ENCODE measurements around the gene CDK6.

CDK6 gene

DNA sequence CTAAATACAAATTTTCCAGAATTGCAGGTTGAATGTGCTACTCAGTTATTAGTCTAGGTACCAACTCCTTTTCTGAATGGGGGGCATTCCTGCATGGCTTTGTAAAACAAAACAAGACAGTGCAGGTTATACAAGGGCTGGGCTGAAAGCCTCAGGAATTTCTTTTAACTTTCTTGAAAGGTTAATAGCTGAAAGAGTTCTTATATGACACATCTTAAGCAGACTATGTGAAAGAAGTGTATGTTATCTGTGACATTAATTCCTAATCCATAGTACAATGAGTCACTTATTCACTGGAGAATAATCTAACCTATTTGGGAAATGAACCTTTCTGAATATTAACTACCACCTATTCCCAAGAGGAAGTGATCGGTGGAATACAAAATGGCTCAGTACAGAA, 130.5 kb downstream of the CDK6 start:
- DNase-seq, result no peak

DNA sequence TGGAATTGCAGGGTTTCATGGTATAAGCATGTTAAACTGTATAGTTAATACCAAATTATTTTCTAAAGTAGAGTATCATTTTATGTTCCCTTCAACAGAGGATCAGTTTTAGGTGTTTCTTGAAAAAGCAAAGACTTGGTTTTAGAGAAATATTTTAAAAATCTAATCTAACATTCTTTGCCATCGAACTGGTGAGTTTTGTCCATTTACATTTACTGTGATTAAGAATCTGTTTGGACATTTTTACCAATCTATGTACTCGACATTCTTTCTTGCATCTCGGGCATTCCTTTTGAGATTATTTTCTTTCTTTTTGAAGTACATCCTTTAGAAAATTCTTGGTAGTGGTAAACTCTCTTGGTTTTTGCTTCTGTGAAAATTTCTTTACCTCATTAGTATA, 131.5 kb downstream of the CDK6 start:
- no peak for DNase-seq

DNA sequence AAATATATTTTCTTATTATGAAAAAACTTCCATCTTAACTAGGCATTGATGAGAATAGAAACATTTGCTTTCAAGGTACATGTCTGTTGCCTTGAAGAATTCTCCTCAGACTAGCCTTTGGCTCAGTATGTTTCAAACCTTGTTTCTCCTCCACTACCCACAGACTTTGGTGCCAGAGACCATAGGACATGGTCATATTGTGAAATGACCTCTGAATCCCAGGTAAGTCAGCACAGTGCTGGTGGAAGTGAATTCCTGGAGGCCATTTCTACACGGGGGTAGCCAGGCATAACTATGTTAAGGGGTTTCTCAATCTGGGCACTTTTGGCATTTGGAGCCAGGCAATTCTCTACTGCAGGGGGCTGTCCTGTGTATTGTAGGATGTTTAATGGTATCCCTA, 133.8 kb downstream of the CDK6 start:
- no peak for DNase-seq

DNA sequence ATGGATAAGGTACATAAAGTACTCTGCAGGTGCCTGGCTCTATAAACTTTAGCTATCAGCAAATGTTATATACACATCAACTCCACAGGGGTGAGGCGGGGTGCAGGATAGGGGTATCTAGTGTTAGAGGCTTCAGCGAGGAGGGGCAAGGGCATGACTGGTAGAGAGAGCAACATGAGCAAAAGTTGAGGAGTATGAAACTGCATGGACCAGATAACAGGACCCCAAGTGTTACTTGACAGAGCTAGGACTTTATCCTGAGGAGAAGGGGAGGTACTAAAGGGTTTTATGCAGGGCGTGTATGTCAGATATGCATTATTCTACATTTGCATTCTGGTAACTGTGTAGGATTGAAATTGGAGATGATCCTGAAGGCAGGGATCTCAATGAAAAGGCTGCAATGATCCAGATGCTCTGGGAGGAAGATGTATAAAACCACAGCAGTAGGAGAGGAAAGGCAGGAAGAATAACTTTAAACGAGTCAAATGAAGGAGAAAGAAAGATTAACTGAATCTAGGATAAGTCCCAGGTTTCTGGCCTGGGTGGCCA, 136.3 kb downstream of the CDK6 start:
- DNase-seq, result no peak

DNA sequence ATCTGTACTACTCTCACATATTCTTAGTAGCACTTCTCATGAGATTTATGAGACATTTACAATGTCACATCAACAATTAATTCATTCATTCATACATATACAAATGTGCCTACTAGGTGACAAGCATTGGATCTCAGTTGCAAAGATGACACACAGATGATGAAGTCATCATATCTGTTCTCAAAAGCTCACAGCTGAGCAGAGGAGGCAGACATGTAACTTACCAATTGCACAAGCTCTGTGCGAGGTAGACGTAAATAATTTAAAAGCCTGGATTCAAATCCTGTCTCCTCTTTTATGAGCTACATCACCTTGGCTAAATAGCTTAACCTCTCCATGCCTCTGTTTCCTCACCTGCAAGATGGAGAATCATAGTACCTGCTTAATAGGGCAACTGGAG, 136.8 kb downstream of the CDK6 start:
- DNase-seq, result no peak

DNA sequence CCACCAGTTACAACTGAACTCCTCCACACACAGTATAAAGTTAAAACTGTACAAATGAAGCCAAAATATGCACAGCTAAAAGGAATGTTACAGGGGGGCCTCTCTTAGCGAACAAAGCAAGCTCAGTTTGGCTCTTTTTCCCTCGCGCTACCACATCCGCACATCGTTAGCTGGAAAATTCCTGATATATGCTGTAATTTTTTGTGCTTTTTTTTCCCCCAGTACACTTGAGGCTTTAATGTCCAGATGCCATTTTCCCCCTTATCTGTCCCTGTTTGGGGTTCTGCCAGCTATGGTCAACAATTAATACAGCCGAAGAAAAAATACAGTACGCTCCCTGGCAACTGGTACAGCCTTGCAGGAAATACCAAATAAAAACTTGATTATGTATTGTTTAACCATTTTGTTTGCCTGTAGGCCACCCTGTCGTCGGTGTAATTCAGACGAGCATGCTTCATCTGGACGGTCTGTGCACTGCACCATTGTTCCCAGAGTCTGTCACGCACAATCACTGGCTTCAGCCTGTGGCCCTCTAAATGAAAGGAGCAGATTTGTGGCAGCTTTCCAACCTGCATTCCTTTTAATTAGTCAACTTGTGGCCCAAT, 138.0 kb downstream of the CDK6 start:
- no peak for DNase-seq

DNA sequence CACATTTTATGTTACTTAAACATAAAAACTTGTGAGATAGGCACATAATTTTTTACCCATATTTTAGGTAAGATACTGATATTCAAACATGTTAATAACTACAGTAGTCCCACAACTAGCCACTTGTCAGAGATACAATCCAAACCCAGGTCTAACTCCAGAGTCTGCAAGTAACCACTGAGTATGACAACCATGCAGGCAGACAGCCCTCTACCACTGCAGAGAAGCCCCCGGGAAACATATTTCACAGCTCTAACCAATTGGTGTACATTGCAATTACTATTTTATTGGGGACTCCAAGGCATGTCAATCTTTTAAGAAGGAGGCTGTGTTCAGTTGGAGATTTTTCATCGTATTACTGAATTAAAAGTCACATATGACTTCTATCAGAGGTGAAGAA, 139.0 kb downstream of the CDK6 start:
- no peak for DNase-seq

DNA sequence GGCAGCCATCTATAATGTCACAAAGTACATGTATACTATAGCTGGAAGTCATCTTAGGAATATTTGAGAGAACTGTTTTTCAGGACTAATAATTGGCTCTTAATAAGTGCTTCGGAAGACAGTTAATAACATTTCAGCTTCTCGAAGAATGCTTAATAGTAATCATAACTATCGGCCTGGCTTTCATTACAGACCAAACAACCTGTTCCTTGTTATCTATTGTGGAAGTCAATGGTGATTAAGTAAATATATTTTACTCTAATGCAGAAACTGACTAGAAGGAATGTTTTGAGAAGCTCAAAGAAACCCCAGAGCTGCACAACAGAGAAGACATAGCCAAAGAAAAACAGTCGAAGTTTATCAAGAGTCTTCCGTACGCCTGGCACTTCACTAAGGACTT, 139.4 kb downstream of the CDK6 start:
- no peak for DNase-seq

DNA sequence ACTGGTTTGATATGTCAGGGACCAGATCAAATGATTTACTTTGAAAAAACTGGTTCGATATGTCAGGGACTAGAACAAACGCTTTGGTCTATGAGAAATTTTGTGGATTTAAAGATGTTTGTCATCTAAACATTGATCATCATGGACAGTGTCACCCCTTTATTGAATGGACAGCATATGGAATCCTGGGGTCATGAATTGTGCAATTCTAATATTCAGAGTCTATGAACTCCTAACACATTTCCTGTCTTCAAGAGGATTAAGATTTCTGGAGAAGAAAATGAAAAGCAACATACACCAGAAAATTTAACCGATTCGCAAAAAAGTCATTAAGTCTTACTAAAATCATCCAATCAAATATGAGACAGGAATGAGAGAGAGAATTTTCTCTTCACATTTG, 139.8 kb downstream of the CDK6 start:
- no peak for DNase-seq

DNA sequence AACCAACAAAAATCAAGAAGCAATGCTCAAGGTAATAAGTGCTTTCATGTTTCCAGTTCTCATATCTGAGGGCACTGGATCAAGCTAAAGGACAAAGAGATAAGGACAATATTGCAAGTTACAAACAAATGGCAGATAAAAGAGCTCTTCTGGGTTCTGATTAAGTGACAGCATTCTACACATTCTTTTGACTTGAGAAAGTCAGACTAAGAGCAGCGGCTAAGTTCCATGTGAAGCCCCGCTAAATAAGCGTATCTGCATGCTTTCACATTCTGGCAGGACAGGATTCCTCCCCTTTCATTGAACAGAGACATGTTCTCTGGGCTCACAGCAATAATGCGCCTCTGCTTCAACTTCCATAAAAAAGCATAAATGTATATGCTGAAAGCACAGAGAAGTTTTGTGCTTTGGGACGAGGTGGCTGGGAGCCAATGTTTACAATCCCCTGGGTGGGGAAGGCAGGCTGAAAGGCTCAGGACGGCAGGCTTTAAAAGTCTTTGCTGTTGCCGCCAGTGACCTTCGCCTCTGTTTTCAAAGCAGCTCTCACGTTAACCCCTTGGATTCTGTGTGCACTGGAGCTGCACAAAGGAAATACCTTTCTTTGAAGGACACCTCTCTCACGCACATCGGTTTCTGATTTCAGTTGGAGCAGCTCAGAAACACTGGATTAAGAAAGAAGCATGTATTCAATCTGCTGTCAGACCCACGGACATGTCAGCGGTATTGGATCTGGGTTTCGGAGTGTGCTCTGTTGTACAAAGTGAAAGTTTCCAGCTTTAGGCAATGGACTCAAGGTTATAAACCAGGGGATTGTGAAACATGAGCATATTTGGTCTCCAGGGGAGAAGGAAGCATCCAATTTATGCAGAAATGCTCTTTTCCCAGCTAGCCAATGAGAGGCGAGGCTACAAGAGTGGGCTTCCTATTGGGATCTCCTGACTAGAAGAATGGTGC, 140.8 kb downstream of the CDK6 start:
- DNase-seq, result no peak

DNA sequence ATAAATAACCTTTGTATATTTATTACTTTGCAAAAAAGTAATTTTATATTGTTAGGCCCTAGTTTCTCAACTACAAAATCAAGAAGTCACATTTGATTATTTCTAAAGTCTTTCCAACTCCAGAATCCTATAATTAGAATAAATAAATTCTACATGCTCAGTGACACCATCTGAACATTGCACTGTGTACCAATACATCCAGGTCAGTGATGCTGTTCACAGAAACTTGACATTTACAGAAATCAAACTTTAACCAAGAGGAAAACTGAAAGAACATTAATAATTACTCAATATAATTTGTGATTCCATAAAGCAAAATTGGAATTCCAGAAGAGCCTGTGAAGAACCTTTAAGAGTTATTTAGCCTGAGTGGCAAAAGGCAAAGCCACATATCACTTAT, 142.2 kb downstream of the CDK6 start:
- no peak for DNase-seq

DNA sequence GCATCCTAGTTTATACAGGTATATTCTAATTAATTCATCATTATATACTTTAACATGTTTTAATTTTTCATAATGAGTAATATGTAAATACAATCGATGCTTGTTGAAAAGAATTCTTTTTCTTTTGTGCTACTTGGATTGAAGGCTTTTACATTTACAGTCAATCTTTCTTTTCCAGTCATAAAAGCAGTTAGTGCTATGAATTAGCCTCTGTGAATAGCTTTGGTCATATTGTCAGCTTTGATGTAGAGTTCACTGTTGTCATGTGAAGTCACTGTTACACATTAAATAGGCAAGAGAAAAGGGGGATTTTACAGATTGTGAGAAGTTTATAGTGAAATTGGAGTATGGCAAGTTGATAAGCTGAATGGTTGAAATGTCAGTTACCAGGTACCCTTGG, 142.9 kb downstream of the CDK6 start:
- no peak for DNase-seq

DNA sequence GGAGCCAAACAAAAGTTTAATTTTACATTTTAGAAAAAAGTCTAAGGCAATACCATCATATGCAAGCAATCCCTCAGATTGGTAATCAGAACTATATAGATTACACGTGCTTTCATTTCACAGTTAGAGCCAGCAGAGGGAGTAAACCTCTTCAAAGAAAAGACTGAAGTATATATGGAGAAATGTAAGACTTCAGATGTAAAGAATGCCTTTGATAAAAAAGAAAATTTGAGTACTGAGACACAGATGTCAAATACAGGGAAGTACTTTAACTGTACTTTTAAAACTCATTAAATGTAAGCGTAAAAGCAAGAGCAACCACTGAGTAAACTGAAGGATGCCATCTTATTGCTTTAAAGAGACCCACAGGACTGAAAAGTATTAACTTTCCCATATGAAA, 144.8 kb downstream of the CDK6 start:
- DNase-seq, result no peak

DNA sequence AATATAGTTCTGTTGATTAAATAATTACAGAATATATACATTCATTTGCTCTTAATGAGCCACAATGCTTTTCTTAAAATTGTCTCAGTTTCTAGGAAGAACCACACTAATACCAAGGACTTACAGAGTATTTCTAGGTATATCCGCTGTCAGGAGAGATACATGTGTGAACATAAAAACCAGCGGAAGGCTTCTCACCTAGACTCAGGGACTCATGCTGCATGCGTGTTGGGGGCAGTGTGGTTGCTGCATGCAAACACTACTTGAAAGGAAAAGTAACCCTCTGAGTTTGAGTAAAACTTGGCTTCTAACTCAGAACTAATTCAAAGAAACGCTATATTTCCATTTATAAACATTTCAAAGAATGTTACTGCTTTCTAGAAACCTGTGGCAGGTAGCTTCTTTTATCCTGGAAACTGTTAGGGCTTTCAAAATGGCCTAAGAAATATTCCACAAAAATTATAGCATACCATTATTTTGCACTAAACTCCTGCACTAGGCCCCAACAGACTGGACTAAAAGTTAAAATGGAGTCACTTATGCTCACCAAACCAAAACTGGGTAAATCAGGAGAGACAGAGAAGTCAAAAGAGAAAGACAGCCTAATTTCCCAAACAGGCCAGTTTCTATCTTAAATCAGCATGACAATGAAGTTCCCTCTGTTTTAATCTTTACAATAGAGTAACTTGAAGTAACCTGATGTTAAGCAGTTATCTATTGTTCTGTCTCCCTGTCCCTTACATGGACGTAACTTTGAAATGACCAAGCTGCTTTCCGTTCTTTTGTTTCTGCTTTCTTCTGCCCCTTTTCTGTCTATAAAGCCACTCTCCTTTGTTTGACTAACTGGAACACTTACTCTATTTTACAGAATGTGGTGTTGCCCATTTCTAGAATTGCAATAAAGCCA, 151.0 kb downstream of the CDK6 start:
- DNase-seq, result peak; percentile 72

DNA sequence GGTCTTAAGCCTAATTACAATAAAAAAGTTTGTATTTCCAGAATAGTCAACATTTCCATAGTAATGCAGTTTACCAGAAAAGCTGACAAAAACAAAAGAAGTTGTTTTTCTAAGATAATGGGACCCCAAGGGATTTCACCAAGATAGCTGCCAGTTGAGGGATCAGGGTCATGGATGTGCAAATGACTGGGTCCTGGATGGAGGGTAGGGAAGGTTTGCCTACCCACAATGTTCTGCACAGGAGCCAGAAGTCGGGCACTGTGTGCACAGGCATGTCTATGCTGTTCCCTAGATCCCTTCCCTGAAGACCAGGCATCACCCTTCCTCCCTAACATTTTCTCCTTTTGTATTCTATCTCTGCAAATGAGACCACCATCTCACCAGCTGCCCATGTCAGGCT, 152.1 kb downstream of the CDK6 start:
- DNase-seq, result no peak

DNA sequence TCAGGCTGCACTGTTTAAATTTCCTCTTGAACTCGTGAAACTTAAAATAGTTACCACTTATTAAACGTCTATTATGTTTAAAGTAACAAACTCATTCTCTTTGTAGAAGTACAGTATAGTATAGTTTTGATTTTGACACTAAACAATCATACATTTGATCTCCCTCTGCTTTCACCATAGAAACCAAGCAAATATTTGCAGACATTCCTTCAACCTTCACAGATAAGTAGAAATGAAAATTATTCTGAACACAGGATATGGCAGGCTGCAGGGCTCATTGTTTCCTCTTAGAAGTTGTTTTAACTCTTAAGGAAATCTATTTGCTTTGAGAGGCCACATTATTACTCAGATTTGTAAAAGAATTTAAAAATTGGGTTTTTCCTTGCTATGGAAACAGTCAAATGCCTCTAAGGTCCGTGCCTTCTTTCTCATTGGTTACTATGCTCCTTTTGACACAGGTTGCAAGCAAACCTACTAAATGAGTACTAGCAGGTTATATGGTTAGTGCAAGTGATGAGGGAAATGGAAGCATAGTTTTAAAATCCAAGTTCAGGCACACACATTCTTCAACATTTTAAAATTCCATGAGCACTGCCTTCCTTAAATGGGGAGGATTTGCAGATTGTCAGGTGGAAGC, 153.4 kb downstream of the CDK6 start:
- DNase-seq, result no peak

DNA sequence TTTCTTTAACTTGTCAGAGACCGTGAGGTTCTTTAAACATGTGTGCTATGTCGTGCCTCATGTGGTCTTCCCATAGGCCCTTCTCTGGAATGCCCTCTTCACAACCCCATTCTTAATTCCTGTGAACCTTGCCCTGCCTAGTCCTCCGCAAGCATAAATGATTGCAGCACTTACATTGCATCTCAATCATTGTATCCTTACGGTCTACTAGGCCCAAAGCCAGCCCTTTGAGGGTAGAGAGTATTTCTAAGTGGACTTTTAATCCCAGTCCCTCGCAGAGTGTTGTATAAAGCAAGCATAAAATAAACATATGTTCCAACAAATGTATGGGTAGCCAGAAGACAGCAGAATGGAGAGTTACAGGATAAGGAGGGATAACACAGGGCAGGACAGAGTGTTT, 154.0 kb downstream of the CDK6 start:
- no peak for DNase-seq

DNA sequence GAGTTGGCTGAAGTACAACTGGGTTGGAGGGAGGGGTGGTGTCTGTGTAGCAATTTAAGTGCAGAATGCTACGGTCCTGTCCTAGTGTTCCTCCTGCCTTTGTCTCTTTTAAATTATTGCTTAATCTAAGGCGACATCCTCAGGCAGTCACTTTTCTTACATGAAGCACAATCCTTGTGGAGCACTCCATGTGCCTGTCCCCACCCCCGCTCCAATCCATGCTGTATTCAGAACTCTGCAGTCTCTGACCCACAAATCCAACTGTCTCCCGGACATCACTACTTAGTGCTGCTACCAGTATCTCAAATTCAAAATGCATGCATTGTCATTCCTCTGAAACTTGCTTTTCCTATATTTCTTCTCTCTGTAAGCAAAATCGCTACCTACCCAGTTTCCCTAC, 154.7 kb downstream of the CDK6 start:
- no peak for DNase-seq

DNA sequence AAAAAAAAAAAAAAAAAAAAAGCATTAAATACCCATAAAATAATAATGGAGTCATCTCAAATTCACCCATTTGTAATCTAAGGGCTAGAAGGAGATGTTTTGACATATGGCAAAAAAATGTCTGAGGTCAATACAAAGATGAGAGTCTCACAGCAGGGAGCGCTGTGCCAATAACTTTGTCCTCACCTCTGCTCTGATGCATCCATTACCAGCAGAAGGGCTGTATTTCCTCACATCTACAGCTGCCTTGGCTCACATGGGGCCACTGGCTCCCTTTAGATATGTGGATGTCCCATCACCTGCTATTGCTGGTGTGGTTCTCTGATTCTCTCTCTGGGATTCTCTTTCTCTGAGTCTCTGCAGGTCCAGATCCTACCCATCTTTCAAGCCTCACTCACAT, 155.9 kb downstream of the CDK6 start:
- no peak for DNase-seq

DNA sequence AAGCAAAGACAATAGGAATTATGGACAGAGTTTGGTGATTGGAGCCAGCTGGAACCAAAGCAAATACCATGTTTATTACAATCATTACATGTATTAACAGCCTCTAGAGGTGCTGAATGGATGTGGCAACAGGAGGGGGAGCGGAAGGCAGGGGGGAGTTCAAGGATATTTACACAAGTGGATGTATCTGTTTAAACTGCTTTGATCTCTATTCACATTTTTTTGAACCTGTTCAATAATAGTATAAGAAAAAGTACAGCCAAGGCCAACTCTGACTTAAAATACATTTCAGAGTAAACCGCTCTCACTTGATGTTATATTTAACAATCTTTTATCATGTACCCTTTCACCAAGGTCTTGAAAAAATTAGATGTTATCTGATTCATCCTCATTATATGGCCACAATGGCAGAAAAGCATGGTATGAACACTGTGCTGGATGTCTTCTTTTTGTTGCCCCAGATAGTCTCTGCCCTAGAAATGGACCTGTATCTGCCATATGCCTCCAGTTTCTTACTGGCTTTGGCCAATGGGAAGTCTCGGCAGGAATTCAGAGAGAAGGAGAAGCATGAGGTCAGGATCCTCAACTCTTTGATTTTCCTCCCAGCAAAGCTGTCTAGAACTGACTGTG, 158.0 kb downstream of the CDK6 start:
- DNase-seq, result no peak

DNA sequence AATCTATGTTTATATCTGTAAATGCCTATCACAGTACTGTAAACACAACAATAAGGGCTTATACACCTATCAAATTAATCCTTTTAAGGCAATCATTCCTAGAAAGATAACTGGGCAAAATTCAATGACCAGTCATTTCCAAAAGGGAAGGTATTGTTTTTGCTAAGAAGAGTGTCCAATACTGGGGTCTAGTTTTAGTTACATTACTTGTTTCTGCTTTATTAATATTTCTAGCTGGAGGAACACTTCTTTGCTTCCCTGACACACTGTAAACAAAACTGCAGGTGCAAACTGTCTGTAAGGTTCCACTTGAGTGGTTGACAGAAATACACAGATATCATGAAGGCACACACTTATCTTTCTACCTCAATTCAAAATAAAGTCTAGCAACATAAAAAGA, 162.0 kb downstream of the CDK6 start:
- DNase-seq, result no peak

DNA sequence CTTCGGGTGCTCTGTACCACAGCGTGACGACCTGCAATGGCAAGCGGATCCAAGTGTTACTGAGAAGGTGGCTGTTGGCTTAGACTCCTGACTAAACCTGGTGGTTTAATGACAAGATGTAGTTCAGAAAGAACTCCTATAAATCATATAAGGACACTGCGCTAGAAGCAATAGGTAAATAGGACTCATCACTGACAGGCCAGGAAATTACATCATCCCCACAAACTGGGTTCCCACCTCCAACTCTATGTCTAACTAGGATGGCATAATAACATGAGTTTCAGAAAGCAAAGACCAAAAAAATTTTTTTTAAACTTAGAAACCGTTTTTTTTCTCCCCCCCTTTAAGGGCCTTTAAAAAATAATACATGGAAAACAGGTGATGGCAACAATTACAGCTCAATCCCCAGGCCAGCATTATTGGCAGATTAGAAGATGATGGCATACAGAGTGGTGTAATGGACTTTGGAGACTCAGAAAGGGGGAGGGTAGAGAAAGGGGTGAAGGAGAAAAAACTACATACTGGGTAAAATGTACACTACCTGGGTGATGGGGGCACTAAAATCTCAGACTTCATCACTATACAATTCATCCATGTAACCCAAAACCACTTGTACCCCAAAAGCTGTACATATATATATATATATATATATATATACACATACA, 164.7 kb downstream of the CDK6 start:
- DNase-seq, result no peak

Data from activated naive CD4-positive, alpha-beta T cell treated with Interleukin-2 at 50 U/mL for 16 hours (primary cell).